ENCODE data around the gene TSSK1B. TPM values are rescaled to one million over a fixed set of nuclear protein-coding genes. Genes with fewer than 3 reads are reported as not detected.

Gene TSSK1B
- total RNA-seq, 2 experiments from 2014 or later, result not detected

DNA sequence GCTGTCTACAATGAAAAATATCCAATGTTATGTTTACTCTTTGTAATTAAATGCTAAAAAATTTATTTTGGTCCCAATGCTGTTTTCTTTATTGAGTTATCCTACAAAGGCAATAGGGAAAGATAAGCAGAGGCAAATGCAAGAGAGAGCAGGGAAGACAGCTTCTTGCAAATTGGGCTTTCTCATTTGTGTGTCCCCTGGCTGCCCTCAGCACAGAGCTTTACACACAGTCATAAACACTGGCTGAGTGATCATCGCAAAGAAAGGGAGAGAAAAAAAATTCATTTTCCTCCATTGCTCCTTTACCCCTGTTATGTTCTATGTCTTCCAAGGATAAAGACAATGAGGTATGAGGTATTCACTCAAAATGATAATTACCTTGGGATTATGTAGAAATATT, 2.3 kb upstream of the TSSK1B start:
- peaks cover 11% of the 10 kb centered on the region for H3K27me3 Mint-ChIP-seq
- Histone ChIP-seq H3K4me1 (ENCODE audit: insufficient read depth, low read length) (no peaks in the 10 kb centered on the region), H3K27ac (ENCODE audit: low read depth in 1 of 2, low read length in 2 of 2) (no peak overlapping the region), H3K4me3 (ENCODE audit: low read length) (no peak overlapping the region), H3K36me3 (ENCODE audit: insufficient read depth, low read length) (no peaks in the 10 kb centered on the region), H3K27me3 (ENCODE audit: control insufficient read depth in 1 of 2, insufficient read depth in 2 of 2, low read length in 2 of 2) (peaks cover 0 to 3% of the 10 kb centered on the region in 2 experiments), H3K9me3 (ENCODE audit: control insufficient read depth in 1 of 2, insufficient read depth in 1 of 2, low read length in 2 of 2) (peaks cover 0 to 7% of the 10 kb centered on the region in 2 experiments)
- no peaks in the 10 kb centered on the region for H3K9me3 Mint-ChIP-seq
- TF ChIP-seq, protein P1, sequence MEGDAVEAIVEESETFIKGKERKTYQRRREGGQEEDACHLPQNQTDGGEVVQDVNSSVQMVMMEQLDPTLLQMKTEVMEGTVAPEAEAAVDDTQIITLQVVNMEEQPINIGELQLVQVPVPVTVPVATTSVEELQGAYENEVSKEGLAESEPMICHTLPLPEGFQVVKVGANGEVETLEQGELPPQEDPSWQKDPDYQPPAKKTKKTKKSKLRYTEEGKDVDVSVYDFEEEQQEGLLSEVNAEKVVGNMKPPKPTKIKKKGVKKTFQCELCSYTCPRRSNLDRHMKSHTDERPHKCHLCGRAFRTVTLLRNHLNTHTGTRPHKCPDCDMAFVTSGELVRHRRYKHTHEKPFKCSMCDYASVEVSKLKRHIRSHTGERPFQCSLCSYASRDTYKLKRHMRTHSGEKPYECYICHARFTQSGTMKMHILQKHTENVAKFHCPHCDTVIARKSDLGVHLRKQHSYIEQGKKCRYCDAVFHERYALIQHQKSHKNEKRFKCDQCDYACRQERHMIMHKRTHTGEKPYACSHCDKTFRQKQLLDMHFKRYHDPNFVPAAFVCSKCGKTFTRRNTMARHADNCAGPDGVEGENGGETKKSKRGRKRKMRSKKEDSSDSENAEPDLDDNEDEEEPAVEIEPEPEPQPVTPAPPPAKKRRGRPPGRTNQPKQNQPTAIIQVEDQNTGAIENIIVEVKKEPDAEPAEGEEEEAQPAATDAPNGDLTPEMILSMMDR (IDR thresholded peaks at IDR 0.05), result no peak
- H3K36me3 Mint-ChIP-seq (ENCODE audit: low read depth), result no peaks in the 10 kb centered on the region
- POLR2A ChIA-PET, result no interaction called here
- intact Hi-C loops (cut with DNase I, micrococcal nuclease), result no loop called here
- CTCF ChIA-PET, result interaction anchor here (0.7 kb wide), 1 partner anchor 101 kb away, joined by 4 read pairs; no protein-coding TSS in a partner anchor
- H3K4me3 Mint-ChIP-seq, result no peak overlapping the region
- no peak for ATAC-seq (ENCODE audit: poor library complexity)
- no peak for DNase-seq
- no peak overlapping the region for H3K27ac Mint-ChIP-seq
- no peaks in the 10 kb centered on the region for H3K4me1 Mint-ChIP-seq (ENCODE audit: low read depth)

DNA sequence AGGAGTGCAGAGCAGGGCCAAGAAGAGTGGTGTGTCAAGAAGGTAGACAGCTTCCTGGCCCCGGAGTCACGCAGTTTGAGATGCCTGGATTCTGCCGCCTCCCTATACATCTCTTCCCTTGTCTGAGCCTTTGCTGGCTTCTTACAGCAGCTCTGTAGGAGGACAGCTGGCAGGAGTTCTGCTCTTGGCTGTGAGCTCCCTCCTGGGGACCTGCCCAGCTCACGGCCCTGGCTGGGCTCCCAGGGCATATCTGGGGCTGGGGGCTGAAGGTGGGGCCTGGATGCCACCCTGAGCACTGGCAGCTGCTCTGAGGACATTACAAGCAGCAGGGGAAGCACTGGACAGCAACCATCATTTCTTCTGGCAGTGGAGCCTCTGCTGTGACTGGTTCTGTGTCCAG, 786 bp upstream of the TSSK1B start:
- no peaks in the 10 kb centered on the region for H3K4me1 Mint-ChIP-seq (ENCODE audit: low read depth)
- H3K9me3 ChIP-seq (ENCODE audit: control insufficient read depth in 1 of 2, insufficient read depth in 1 of 2, low read length in 2 of 2), result peaks cover 0 to 7% of the 10 kb centered on the region in 2 experiments
- H3K27me3 ChIP-seq (ENCODE audit: control insufficient read depth in 1 of 2, insufficient read depth in 2 of 2, low read length in 2 of 2), result peaks cover 0 to 3% of the 10 kb centered on the region in 2 experiments
- no peaks in the 10 kb centered on the region for H3K9me3 Mint-ChIP-seq
- TF ChIP-seq, protein P1 (IDR thresholded peaks at IDR 0.05), result no peak
- no peak overlapping the region for H3K4me3 ChIP-seq (ENCODE audit: low read length)
- ChIA-PET CTCF (no interaction called here), POLR2A (no interaction called here)
- H3K4me3 Mint-ChIP-seq, result no peak overlapping the region
- intact Hi-C loops (cut with DNase I, micrococcal nuclease), result no loop called here
- no peak overlapping the region for H3K27ac Mint-ChIP-seq
- ATAC-seq (ENCODE audit: poor library complexity) (no peak), DNase-seq (no peak)
- H3K27me3 Mint-ChIP-seq, result peaks cover 1% of the 10 kb centered on the region
- H3K36me3 ChIP-seq (ENCODE audit: insufficient read depth, low read length), result no peaks in the 10 kb centered on the region
- H3K27ac ChIP-seq (ENCODE audit: low read depth in 1 of 2, low read length in 2 of 2), result no peak overlapping the region
- H3K4me1 ChIP-seq (ENCODE audit: insufficient read depth, low read length), result no peaks in the 10 kb centered on the region
- no peaks in the 10 kb centered on the region for H3K36me3 Mint-ChIP-seq (ENCODE audit: low read depth)

DNA sequence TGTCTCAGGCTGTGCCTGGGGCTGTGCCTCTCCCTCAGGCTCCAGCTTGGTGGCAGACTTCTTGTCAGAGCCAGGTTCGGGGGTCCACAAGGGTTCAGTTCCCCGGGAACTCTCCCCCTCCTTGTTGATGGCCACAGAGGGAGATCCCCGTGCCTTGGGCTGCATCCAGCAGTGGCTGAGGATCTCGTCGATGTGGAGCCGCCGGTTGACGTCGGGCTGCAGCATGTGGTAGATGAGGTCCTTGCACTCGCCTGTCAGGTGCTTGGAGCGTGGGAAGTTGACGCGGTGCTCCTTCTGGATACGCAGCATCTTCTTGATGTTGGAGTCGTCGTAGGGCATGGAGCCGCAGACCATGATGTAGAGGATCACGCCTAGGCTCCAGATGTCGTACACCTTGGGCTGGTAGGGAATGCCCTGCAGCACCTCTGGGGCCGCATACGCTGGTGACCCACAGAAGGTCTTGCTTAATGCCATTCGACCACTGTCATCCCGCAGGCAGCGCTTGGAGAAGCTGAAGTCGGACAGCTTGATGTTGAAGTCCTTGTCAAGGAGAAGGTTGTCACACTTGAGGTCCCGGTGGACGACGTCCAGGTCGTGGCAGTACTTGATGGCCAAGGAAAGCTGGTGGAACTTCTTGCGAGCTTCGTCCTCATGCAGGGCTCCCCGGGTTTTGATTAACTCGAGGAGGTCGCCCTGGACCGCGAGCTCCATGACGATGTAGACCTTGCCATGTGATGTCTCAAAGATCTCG, 752 bp downstream of the TSSK1B start:
- ATAC-seq (ENCODE audit: poor library complexity) (no peak), DNase-seq (no peak)
- peaks cover 0 to 3% of the 10 kb centered on the region in 2 experiments for H3K27me3 ChIP-seq (ENCODE audit: control insufficient read depth in 1 of 2, insufficient read depth in 2 of 2, low read length in 2 of 2)
- Mint-ChIP-seq H3K4me1 (ENCODE audit: low read depth) (no peaks in the 10 kb centered on the region), H3K27ac (no peak overlapping the region), H3K4me3 (no peak overlapping the region), H3K36me3 (ENCODE audit: low read depth) (no peaks in the 10 kb centered on the region), H3K27me3 (no peaks in the 10 kb centered on the region), H3K9me3 (no peaks in the 10 kb centered on the region)
- TF ChIP-seq, protein P1 (IDR thresholded peaks at IDR 0.05), result no peak
- no peaks in the 10 kb centered on the region for H3K36me3 ChIP-seq (ENCODE audit: insufficient read depth, low read length)
- ChIA-PET POLR2A (no interaction called here), CTCF (no interaction called here)
- H3K4me3 ChIP-seq (ENCODE audit: low read length), result no peak overlapping the region
- H3K27ac ChIP-seq (ENCODE audit: low read depth in 1 of 2, low read length in 2 of 2), result no peak overlapping the region
- H3K9me3 ChIP-seq (ENCODE audit: control insufficient read depth in 1 of 2, insufficient read depth in 1 of 2, low read length in 2 of 2), result peaks cover 0 to 7% of the 10 kb centered on the region in 2 experiments
- intact Hi-C loops (cut with DNase I, micrococcal nuclease), result no loop called here
- no peaks in the 10 kb centered on the region for H3K4me1 ChIP-seq (ENCODE audit: insufficient read depth, low read length)
